B cell (primary cell): ENCODE data around the gene CHST9. TPM values are rescaled to one million over a fixed set of nuclear protein-coding genes. Genes with fewer than 3 reads are reported as not detected.

Experiments
- ATAC-seq: fragments of 200-7000 bp; cut with Tn5 transposase; one replicate; pipeline ENCODE4 v1.10.0; 2021; ENCODE audit warnings: low read depth, mild to moderate bottlenecking, moderate number of reproducible peaks, moderate library complexity
- CTCF ChIA-PET: fragments of 350-600 bp; sonication (Branson Sonifier 250); formaldehyde crosslinking; loops from one replicate; lab custom pipeline; 2021; ENCODE audit warnings: antibody characterized with exemption, inconsistent platforms; lab: Charles Lee
- POLR2A ChIA-PET: fragments of 350-600 bp; sonication (Branson Sonifier 250); formaldehyde crosslinking; loops from one replicate; lab custom pipeline; 2021; ENCODE audit warnings: antibody characterized with exemption; lab: Charles Lee
- DNase-seq: peaks from one replicate; pipeline ENCODE4 v3.0.0; 2013
- H2AFZ ChIP-seq: 2 replicates; pipeline ENCODE4 v1.6.1; 2012; ENCODE audit warnings: mild to moderate bottlenecking, low read depth, low read length; ENCODE audit not compliant: insufficient read depth, poor library complexity, severe bottlenecking
- H3K27ac ChIP-seq, 2 donors: 1 replicate in 1 of 2; 2 replicates in 1 of 2; pipeline ENCODE4 v1.5.1; 2012 to 2013; ENCODE audit warnings: low read length in 2 of 2, mild to moderate bottlenecking in 2 of 2, moderate library complexity in 1 of 2
- H3K27me3 ChIP-seq, 4 experiments: fragments of 200-600 bp in 1 of 4; sonication (generic) in 1 of 4; replicated peaks in 1 of 4; 1 replicate in 2 of 4; 2 replicates in 2 of 4; pipeline versions ENCODE4 v1.6.1 to v1.7.0; 2013 to 2016; ENCODE audit warnings: low read length in 3 of 4, mild to moderate bottlenecking in 2 of 4, mixed read lengths in 1 of 4, moderate library complexity in 1 of 4; ENCODE audit not compliant: insufficient read depth in 4 of 4, control insufficient read depth in 3 of 4; ENCODE audit errors: control extremely low read depth in 1 of 4
- H3K36me3 ChIP-seq, 2 experiments: replicated peaks in 1 of 2; 1 replicate in 1 of 2; 2 replicates in 1 of 2; pipeline versions ENCODE4 v1.6.1 to v1.7.1; 2013; ENCODE audit warnings: low read length in 1 of 2; ENCODE audit not compliant: insufficient read depth in 2 of 2, control insufficient read depth in 1 of 2; ENCODE audit errors: control extremely low read depth in 1 of 2, extremely low read depth in 1 of 2
- H3K4me1 ChIP-seq, 2 donors: fragments of 200-600 bp in 1 of 2; sonication (generic) in 1 of 2; 1 replicate in 1 of 2; 2 replicates in 1 of 2; pipeline versions ENCODE4 v1.5.1 to v1.6.1; 2013 to 2017; ENCODE audit warnings: low read length in 2 of 2; ENCODE audit not compliant: control insufficient read depth in 2 of 2, insufficient read depth in 2 of 2
- H3K4me2 ChIP-seq: replicated peaks from 2 replicates; pipeline ENCODE3; 2012; ENCODE audit warnings: mild to moderate bottlenecking, low read depth, low read length; ENCODE audit not compliant: poor library complexity, severe bottlenecking
- H3K4me3 ChIP-seq, 5 experiments: fragments of 200-600 bp in 1 of 5; sonication (generic) in 1 of 5; 1 replicate in 3 of 5; 2 replicates in 2 of 5; pipeline versions ENCODE4 v1.5.1 to v1.7.0; 2011 to 2016; ENCODE audit warnings: low read length in 4 of 5, mild to moderate bottlenecking in 4 of 5, low read depth in 2 of 5, control low read depth in 1 of 5, moderate library complexity in 1 of 5; ENCODE audit not compliant: insufficient read depth in 1 of 5; ENCODE audit errors: control extremely low read depth in 1 of 5, extremely low read depth in 1 of 5
- H3K79me2 ChIP-seq: fragments of 200-600 bp; sonication (generic); one replicate; pipeline ENCODE4 v1.6.0; 2016; ENCODE audit warnings: low read length; ENCODE audit not compliant: control insufficient read depth, insufficient read depth
- H3K9ac ChIP-seq: fragments of 200-600 bp; sonication (generic); 2 replicates; pipeline ENCODE4 v1.6.1; 2017; ENCODE audit warnings: mild to moderate bottlenecking, low read length, moderate library complexity
- H3K9me3 ChIP-seq, 3 donors: one replicate each; pipeline versions ENCODE4 v1.6.1 to v1.7.1; 2013; ENCODE audit warnings: low read length in 2 of 3; ENCODE audit not compliant: control insufficient read depth in 2 of 3, insufficient read depth in 1 of 3; ENCODE audit errors: control extremely low read depth in 1 of 3
- H4K20me1 ChIP-seq: 2 replicates; pipeline ENCODE4 v1.6.0; 2012; ENCODE audit warnings: mild to moderate bottlenecking, low read length; ENCODE audit not compliant: insufficient read depth, control insufficient read depth, poor library complexity, severe bottlenecking
- H3K27ac Mint-ChIP-seq: one replicate; pipeline ENCODE4 v1.8.0; 2021; ENCODE audit warnings: mixed read lengths
- H3K27me3 Mint-ChIP-seq: one replicate; pipeline ENCODE4 v1.8.0; 2021; ENCODE audit warnings: mixed read lengths
- H3K4me1 Mint-ChIP-seq: one replicate; pipeline ENCODE4 v1.8.0; 2021; ENCODE audit warnings: mixed read lengths
- H3K4me3 Mint-ChIP-seq: one replicate; pipeline ENCODE4 v1.8.0; 2021; ENCODE audit warnings: mixed read lengths
- H3K9me3 Mint-ChIP-seq: one replicate; pipeline ENCODE4 v1.8.0; 2022; ENCODE audit warnings: mixed read lengths; ENCODE audit not compliant: insufficient read depth
- EZH2 ChIP-seq: IDR thresholded peaks from 2 replicates; pipeline ENCODE4 v1.6.1; 2012; ENCODE audit warnings: borderline replicate concordance, low read depth, mild to moderate bottlenecking, moderate library complexity, low read length; ENCODE audit not compliant: insufficient read depth, poor library complexity, severe bottlenecking
- WGBS: methylation state at CpG from one replicate; pipeline ENCODE4 v1.1.5; 2013; ENCODE audit warnings: missing lambda C conversion rate; ENCODE audit not compliant: insufficient coverage; 5-methylcytosine and 5-hydroxymethylcytosine counted together
- intact Hi-C: fragments of 100-400 bp; cut with micrococcal nuclease; formaldehyde crosslinking; loops from one replicate; pipeline ENCODE4 v1.10.0; 2022
- polyA plus RNA-seq: library from polyadenylated mRNA; depleted of rRNA; stranded (reverse); fragments of >200 nt; gene quantifications from 2 replicates; pipeline ENCODE4 v1.2.3, GENCODE V29; 2012
- total RNA-seq, 2 donors: library from RNA; stranded (reverse); fragments of 120-200 nt in 1 of 2; gene quantifications; 1 replicate in 1 of 2; 2 replicates in 1 of 2; pipeline versions ENCODE4 v1.2.3 to v1.2.4, GENCODE V29; 2013 to 2022
- TF ChIP-seq, protein P1 (sequence below): fragments of 200-600 bp; IDR thresholded peaks from one replicate; pipeline ENCODE4 v1.8.0; 2022; ENCODE audit warnings: antibody characterized with exemption, mild to moderate bottlenecking

Gene CHST9
- total and polyA plus RNA-seq, 2 donors (not counting 1 experiment from before 2014, with no cell fraction given): not detected

DNA sequence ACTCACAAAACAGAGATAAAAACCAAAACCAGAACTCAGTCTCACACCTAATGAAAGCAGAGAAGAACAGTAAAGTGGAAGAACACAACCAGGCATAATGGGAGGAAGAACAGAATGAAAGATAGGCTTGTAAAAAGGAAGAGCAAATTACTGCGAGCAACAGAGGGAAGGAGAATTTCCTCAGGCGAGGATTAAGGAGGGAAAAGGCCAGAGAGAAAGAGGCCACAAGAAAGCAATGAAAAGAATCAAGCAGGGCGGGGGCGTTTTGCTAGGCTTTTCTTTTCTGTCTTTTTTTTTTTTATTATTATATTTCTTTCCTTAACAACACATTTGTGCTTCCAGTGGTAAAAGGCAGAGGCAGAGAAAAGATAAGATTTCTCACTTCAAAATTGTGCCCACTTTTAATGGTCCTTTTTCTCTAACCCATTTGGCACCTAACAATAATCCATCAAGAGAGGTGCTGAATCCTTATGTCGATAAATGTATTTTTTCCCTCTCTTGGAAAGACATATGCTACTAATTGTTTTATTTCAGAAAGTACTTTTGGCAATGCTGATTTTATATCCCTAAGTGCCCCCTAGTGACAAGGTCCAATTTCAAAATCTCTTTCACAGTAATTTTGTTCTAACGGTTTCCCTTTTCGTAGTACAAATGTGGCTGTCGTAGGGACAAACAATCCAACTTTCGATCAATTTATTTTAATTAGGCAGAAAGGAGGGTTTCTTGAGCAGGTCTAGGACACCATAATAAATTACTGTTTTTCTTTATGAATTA lies 180.9 kb downstream of the CHST9 start:
- Histone ChIP-seq H3K4me1 (no peaks in the 10 kb centered on the region), H3K79me2 (no peaks in the 10 kb centered on the region), H2AFZ (no peak overlapping the region), H3K4me2 (no peak overlapping the region), H4K20me1 (no peaks in the 10 kb centered on the region), H3K36me3 (no peaks in the 10 kb centered on the region), H3K4me3 (no peak overlapping the region), H3K9ac (no peak overlapping the region), H3K27me3 (no peaks in the 10 kb centered on the region), H3K9me3 (no peaks in the 10 kb centered on the region), H3K27ac (no peak overlapping the region)
- ChIA-PET POLR2A (no interaction called here), CTCF (no interaction called here)
- 86% methylated on average over 1 of the region's 9 CpGs for WGBS
- H3K4me1 Mint-ChIP-seq: peaks cover 3% of the 10 kb centered on the region
- no peak for ATAC-seq
- DNase-seq: no peak
- intact Hi-C loops: loop anchor here (2.0 kb wide), 1 partner anchor 191 kb away; no protein-coding TSS in a partner anchor
- H3K27me3 Mint-ChIP-seq: peaks cover 4% of the 10 kb centered on the region
- H3K27ac Mint-ChIP-seq: no peak overlapping the region
- TF ChIP-seq, protein P1, sequence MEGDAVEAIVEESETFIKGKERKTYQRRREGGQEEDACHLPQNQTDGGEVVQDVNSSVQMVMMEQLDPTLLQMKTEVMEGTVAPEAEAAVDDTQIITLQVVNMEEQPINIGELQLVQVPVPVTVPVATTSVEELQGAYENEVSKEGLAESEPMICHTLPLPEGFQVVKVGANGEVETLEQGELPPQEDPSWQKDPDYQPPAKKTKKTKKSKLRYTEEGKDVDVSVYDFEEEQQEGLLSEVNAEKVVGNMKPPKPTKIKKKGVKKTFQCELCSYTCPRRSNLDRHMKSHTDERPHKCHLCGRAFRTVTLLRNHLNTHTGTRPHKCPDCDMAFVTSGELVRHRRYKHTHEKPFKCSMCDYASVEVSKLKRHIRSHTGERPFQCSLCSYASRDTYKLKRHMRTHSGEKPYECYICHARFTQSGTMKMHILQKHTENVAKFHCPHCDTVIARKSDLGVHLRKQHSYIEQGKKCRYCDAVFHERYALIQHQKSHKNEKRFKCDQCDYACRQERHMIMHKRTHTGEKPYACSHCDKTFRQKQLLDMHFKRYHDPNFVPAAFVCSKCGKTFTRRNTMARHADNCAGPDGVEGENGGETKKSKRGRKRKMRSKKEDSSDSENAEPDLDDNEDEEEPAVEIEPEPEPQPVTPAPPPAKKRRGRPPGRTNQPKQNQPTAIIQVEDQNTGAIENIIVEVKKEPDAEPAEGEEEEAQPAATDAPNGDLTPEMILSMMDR: no peak
- no peak for TF ChIP-seq EZH2
- H3K4me3 Mint-ChIP-seq: no peak overlapping the region
- H3K9me3 Mint-ChIP-seq: no peaks in the 10 kb centered on the region

DNA sequence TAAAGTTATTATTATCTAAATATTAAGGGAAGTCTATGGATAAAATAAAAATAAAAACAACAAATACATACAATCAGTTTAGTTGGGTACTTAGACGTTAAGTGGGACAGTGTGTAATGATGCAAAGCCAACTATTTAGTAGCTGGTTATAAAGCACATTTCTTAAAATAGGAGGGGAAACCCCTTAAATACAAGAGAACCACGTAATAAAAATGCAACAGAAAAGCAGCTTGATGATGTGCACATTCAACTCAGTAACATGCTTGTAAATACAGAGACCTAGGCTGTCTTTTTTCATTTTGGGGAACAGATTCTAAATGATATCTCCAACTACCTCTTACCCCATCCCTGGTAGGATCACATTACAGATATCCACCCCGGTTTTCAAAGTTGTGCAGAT lies 185.3 kb downstream of the CHST9 start:
- no peaks in the 10 kb centered on the region for H3K27me3 ChIP-seq
- H2AFZ ChIP-seq: no peak overlapping the region
- WGBS: 83% methylated on average over 1 of the region's 3 CpGs
- no peaks in the 10 kb centered on the region for H3K79me2 ChIP-seq
- H3K4me2 ChIP-seq: no peak overlapping the region
- H3K9me3 ChIP-seq: no peaks in the 10 kb centered on the region
- no peak for DNase-seq
- no peaks in the 10 kb centered on the region for H3K36me3 ChIP-seq
- Mint-ChIP-seq H3K27me3 (no peaks in the 10 kb centered on the region), H3K4me1 (peaks cover 3% of the 10 kb centered on the region), H3K4me3 (no peak overlapping the region), H3K9me3 (no peaks in the 10 kb centered on the region), H3K27ac (no peak overlapping the region)
- ATAC-seq: no peak
- no peak overlapping the region for H3K9ac ChIP-seq
- TF ChIP-seq EZH2: no peak
- TF ChIP-seq, protein P1: no peak
- no peaks in the 10 kb centered on the region for H3K4me1 ChIP-seq
- no peak overlapping the region for H3K4me3 ChIP-seq
- CTCF ChIA-PET: no interaction called here
- POLR2A ChIA-PET: no interaction called here
- no peak overlapping the region for H3K27ac ChIP-seq
- H4K20me1 ChIP-seq: no peaks in the 10 kb centered on the region
- intact Hi-C loops: no loop called here
